Lower leg skin (tissue), 4 donors: ENCODE data around the gene RAD51B. TPM values are rescaled to one million over a fixed set of nuclear protein-coding genes. Genes with fewer than 3 reads are reported as not detected.

Experiments used
- DNase-seq, 2 donors: peaks; one replicate each; pipeline ENCODE4 v3.0.0-alpha.2; 2019; ENCODE audit warnings: low spot score in 2 of 2
- H3K4me3 ChIP-seq: fragments of 200-600 bp; sonication (generic); 2 replicates; pipeline ENCODE4 v1.5.1; 2017; ENCODE audit warnings: mild to moderate bottlenecking, low read depth; ENCODE audit not compliant: poor library complexity, severe bottlenecking
- CTCF ChIP-seq, 3 donors: fragments of 450-650 bp; IDR thresholded peaks; one replicate each; pipeline ENCODE4 v1.5.1; 2016; ENCODE audit warnings: antibody characterized with exemption in 3 of 3, mild to moderate bottlenecking in 3 of 3, moderate library complexity in 2 of 3
- POLR2A ChIP-seq, 2 donors: fragments of 450-650 bp; IDR thresholded peaks; one replicate each; pipeline ENCODE4 v1.6.1; 2016 to 2017; ENCODE audit warnings: antibody characterized with exemption in 2 of 2, mild to moderate bottlenecking in 1 of 2, moderate library complexity in 1 of 2
- WGBS, 2 donors: methylation state at CpG; one replicate each; pipeline ENCODE4 v1.1.5; 2018; 5-methylcytosine and 5-hydroxymethylcytosine counted together
- intact Hi-C: fragments of 100-400 bp; cut with DNase I; formaldehyde crosslinking; loops from one replicate; pipeline ENCODE4 v1.15.0; 2023; ENCODE audit warnings: low total_unique reads
- total RNA-seq, 4 donors: library from RNA; depleted of rRNA; stranded (reverse); fragments of >200 nt; gene quantifications; one replicate each; pipeline ENCODE4 v1.1.0, GENCODE V29; 2016

The RAD51B gene
- total RNA-seq, 4 donors from 2014 or later: 6.1 to 27.2 (median 13.6) TPM

- TF ChIP-seq CTCF (IDR thresholded peaks at IDR 0.05) (no peak), POLR2A (IDR thresholded peaks at IDR 0.05) (no peak)
- intact Hi-C loops: loop anchor here (10.0 kb wide), 1 partner anchor 192 kb away; no protein-coding TSS in a partner anchor
- DNase-seq: peak in 1 of 2 donors; percentile 66
- WGBS, 2 donors: 35 to 37% methylated on average over 5 of the region's 5 CpGs
- no peak overlapping the region for H3K4me3 ChIP-seq
These were observed 703.1 kb downstream of the RAD51B start for GRCh38 chr14:68522510-68523325.

GRCh38 chr14:68523326-68523610, 703.7 kb downstream of the RAD51B start:
- intact Hi-C loops: loop anchor here (10.0 kb wide), 1 partner anchor 192 kb away; no protein-coding TSS in a partner anchor
- DNase-seq: peak in 1 of 2 donors; percentile 78
- WGBS, 2 donors: 55 to 71% methylated on average over 4 of the region's 4 CpGs
- no peak overlapping the region for H3K4me3 ChIP-seq
- TF ChIP-seq POLR2A (IDR thresholded peaks at IDR 0.05) (no peak), CTCF (IDR thresholded peaks at IDR 0.05) (no peak)

- no peak overlapping the region for H3K4me3 ChIP-seq
- 39 to 43% methylated on average over 12 of the region's 12 CpGs for WGBS, 2 donors
- intact Hi-C loops: loop anchor here (10.0 kb wide), 1 partner anchor 191 kb away; no protein-coding TSS in a partner anchor
These were observed 704.6 kb downstream of the RAD51B start for GRCh38 chr14:68523989-68524725.

GRCh38 chr14:68525516-68525915, 705.9 kb downstream of the RAD51B start:
- no peak for TF ChIP-seq CTCF (IDR thresholded peaks at IDR 0.05)
- TF ChIP-seq POLR2A (IDR thresholded peaks at IDR 0.05): no peak
- no peak overlapping the region for H3K4me3 ChIP-seq
- peak in 1 of 2 donors; percentile 71 for DNase-seq
- intact Hi-C loops: loop anchor here (10.0 kb wide), 1 partner anchor 189 kb away; no protein-coding TSS in a partner anchor
- WGBS, 2 donors: 97 to 99% methylated on average over 4 of the region's 4 CpGs

More at GRCh38 chr14:68523989-68524725, 704.6 kb downstream of the RAD51B start:
- DNase-seq: peak; percentile 62 to 86
- no peak for TF ChIP-seq POLR2A (IDR thresholded peaks at IDR 0.05)
- no peak for TF ChIP-seq CTCF (IDR thresholded peaks at IDR 0.05)

- intact Hi-C loops: loop anchor here (10.0 kb wide), 1 partner anchor 188 kb away; no protein-coding TSS in a partner anchor
- 76 to 82% methylated on average over 8 of the region's 8 CpGs for WGBS, 2 donors
- DNase-seq: peak; percentile 41 to 90
- TF ChIP-seq CTCF (IDR thresholded peaks at IDR 0.05) (no peak), POLR2A (IDR thresholded peaks at IDR 0.05) (no peak)
- H3K4me3 ChIP-seq: no peak overlapping the region
These were observed 707.0 kb downstream of the RAD51B start for GRCh38 chr14:68526512-68527091.
